ENCODE data around the gene FAM236B.
"Not testable (repeated sequence)": the region's sequence is repeated elsewhere in the genome, so short reads cannot be mapped to it uniquely, and the experiment has no call there.

Gene FAM236B

GRCh38 chrX:72782560-72782959, at the start of gene FAM236B:
Gene FAM236B (minus strand): TSS chrX:72782660. CDS start chrX:72782560, 100 bp downstream.
- H3K27me3 Mint-ChIP-seq (ENCODE audit: low read depth); H3K9me3 Mint-ChIP-seq; H3K27ac Mint-ChIP-seq; H3K4me1 Mint-ChIP-seq; H3K4me3 Mint-ChIP-seq; H3K36me3 Mint-ChIP-seq (ENCODE audit: low read depth): not testable (repeated sequence)

DNA sequence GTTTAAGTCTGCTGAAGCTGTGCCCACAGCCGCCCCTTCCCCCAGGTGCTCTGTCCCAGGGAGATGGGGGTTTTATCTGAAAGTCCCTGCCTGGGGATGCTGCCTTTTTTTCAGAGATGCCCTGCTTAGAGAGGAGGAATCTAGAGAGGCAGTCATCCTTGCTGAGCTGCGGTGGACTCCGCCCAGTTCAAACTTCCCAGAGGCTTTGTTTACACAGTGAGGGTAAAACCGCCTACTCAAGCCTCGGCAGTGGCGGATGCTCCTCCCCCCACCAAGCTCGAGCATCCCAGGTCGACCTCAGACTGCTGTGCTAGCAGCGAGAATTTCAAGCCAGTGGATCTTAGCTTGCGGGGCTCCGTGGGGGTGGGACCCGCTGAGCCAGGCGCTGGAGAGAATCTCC, 48.2 kb upstream of the FAM236B start:
- not testable (repeated sequence) for H3K4me1 Mint-ChIP-seq; H3K27ac Mint-ChIP-seq; H3K4me3 Mint-ChIP-seq; H3K27me3 Mint-ChIP-seq (ENCODE audit: low read depth); H3K36me3 Mint-ChIP-seq (ENCODE audit: low read depth); H3K9me3 Mint-ChIP-seq

DNA sequence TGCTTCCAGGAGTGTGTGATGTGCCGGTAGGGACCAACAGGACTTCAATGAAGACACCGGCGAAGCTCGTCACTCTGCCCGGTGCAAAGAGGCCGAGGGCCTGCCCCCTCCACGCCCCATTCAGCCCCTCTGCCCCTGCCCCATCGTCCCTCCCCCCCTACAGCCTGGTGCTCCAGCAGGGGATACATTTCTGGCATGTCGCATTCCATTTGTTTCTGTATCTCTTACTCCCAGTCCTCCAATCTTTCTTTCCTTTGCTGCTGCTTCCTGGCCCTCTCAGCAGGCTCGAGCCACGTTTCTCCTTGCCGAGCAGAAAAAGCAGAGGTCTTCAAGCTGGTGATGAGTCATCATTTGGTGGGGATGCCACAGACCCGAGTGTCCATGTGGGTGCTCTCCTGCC, 25.6 kb upstream of the FAM236B start, which contains the start of gene FAM236D:
Gene FAM236D, minus strand, starts transcription at position 101 of the 400 bp plus-strand sequence. Its CDS starts 100 bp downstream, at position 1.
- not testable (repeated sequence) for H3K4me3 Mint-ChIP-seq; H3K27me3 Mint-ChIP-seq (ENCODE audit: low read depth); H3K27ac Mint-ChIP-seq; H3K36me3 Mint-ChIP-seq (ENCODE audit: low read depth); H3K9me3 Mint-ChIP-seq; H3K4me1 Mint-ChIP-seq

DNA sequence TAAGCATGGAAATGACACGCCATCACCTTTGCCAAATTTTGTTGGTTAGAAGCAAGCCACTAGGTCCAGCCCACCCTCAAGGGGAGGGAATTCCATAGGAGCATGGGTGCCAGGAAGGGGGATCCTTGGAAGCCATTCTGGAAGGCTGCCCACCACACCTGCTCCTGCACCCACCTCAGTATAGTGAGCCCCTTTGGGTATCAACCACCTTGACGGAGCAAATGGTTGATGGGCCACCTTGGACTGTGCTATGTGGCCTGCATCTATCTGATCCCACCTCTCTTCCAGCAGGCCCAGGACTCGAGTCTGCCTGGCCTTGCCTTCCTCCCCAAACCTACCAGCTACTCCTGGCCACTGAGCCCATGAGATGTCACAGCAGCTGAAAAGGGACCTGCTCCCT, 7.9 kb upstream of the FAM236B start:
- H3K4me3 Mint-ChIP-seq; H3K9me3 Mint-ChIP-seq; H3K36me3 Mint-ChIP-seq (ENCODE audit: low read depth); H3K27ac Mint-ChIP-seq; H3K4me1 Mint-ChIP-seq; H3K27me3 Mint-ChIP-seq (ENCODE audit: low read depth): not testable (repeated sequence)

GRCh38 chrX:72788142-72788541, 5.7 kb upstream of the FAM236B start:
- H3K4me3 Mint-ChIP-seq; H3K36me3 Mint-ChIP-seq (ENCODE audit: low read depth); H3K4me1 Mint-ChIP-seq; H3K9me3 Mint-ChIP-seq; H3K27me3 Mint-ChIP-seq (ENCODE audit: low read depth); H3K27ac Mint-ChIP-seq: not testable (repeated sequence)

- H3K9me3 Mint-ChIP-seq; H3K27me3 Mint-ChIP-seq (ENCODE audit: low read depth); H3K27ac Mint-ChIP-seq; H3K36me3 Mint-ChIP-seq (ENCODE audit: low read depth); H3K4me1 Mint-ChIP-seq; H3K4me3 Mint-ChIP-seq: not testable (repeated sequence)
Observed at GRCh38 chrX:72783964-72784363, 1.5 kb upstream of the FAM236B start.

DNA sequence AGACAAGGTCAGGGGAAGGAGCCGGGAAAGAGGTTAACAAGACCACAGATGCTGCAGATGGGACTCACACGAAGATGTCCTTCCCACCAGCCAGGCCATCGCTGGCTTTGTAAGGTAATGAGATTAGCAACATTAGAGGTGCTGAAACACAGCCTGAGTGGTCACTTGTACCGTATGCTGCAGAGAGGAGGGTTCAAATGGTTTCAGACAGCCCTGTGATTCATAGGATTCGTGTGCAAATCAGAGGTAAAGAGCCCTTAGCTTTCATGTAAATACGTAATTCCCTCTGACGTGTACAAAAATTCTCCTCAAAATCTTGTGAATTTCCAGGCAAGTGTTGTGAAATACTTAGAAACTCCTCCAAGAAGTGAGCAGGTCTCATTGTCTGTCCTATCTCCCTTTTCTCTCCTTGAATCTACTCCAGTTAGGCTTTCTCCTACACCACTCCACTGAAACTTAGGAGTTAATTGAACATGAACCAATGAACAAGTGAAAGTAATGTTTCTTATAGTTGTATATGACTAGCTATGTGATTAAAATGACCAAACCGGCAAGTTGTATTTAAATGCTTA, 991 bp upstream of the FAM236B start:
- H3K4me1 Mint-ChIP-seq; H3K9me3 Mint-ChIP-seq; H3K4me3 Mint-ChIP-seq; H3K27ac Mint-ChIP-seq; H3K27me3 Mint-ChIP-seq (ENCODE audit: low read depth); H3K36me3 Mint-ChIP-seq (ENCODE audit: low read depth): not testable (repeated sequence)

DNA sequence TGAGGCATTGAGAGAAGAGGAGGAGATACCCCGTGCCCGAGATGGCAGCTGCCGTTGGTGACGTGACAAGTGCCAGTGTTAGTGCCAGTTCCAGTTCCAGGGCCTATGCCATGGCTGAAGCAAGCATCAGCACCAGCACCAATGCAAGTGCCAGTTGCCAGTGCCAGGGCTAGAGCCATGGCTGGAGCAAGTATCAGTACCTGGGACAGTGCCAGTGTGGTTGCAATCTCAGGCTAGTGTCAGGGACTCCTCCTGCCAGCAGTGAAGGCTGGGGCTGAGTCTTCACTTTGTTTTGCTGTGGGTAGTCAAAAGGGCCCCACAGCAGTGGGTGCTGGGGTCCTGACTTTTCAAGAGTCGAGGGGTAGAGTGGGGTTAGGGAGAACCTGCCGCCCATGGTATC, 4.3 kb downstream of the FAM236B start:
- not testable (repeated sequence) for H3K4me3 Mint-ChIP-seq; H3K27me3 Mint-ChIP-seq (ENCODE audit: low read depth); H3K36me3 Mint-ChIP-seq (ENCODE audit: low read depth); H3K9me3 Mint-ChIP-seq; H3K4me1 Mint-ChIP-seq; H3K27ac Mint-ChIP-seq

GRCh38 chrX:72777467-72777790, 5.0 kb downstream of the FAM236B start:
- not testable (repeated sequence) for H3K27ac Mint-ChIP-seq; H3K4me1 Mint-ChIP-seq; H3K27me3 Mint-ChIP-seq (ENCODE audit: low read depth); H3K9me3 Mint-ChIP-seq; H3K4me3 Mint-ChIP-seq; H3K36me3 Mint-ChIP-seq (ENCODE audit: low read depth)

DNA sequence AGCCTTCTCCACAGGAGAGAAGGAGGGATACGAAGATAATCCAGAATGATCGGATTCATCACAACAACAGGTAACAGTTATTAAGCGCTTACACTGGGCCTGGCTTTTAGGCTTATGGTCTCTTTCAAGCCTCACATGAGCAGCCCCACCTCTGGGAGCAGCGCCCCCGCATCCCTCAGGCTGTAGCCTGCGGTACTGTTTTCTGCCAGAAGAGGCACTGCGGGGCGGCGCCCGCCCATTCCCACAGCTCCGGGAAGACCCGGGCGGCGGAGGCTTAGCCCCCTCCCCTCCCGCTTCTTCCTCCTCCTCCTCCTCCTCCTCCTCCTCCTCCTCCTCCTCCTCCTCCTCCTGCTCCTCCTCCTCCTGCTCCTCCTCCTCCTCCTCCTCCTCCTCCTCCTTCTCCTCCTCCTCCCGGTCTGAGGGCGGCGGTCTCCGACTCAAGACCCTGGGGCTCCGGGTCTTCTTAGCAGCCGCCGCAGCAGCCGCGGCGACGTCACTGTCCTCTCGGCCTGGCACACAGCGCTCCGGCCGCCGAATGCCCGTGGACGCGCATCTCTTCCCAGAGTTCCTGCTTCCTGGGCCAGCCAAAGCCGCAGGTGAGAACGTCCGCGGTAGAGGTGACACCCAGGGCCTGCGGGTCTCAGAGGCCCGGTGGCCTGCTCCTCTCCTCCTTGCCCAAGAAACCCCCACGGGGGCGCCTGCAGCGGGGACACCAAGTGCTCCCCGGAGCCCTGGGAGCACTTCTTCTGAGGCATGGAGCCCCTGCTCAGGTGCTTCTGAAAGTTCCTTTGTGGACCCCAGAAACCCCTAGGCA, 5.6 kb downstream of the FAM236B start, which contains the start of gene DMRTC1B:
Gene DMRTC1B, plus strand, starts transcription at position 238 of the 814 bp plus-strand sequence. CDS start 68,246 bp downstream, outside the sequence.
- H3K4me1 Mint-ChIP-seq; H3K4me3 Mint-ChIP-seq; H3K27ac Mint-ChIP-seq; H3K36me3 Mint-ChIP-seq (ENCODE audit: low read depth); H3K9me3 Mint-ChIP-seq; H3K27me3 Mint-ChIP-seq (ENCODE audit: low read depth): not testable (repeated sequence)

- not testable (repeated sequence) for H3K27me3 Mint-ChIP-seq (ENCODE audit: low read depth); H3K36me3 Mint-ChIP-seq (ENCODE audit: low read depth); H3K9me3 Mint-ChIP-seq; H3K27ac Mint-ChIP-seq; H3K4me3 Mint-ChIP-seq; H3K4me1 Mint-ChIP-seq
Observed at GRCh38 chrX:72760454-72760853, 22.0 kb downstream of the FAM236B start.

GRCh38 chrX:72748545-72748944, 33.9 kb downstream of the FAM236B start:
- not testable (repeated sequence) for H3K27me3 Mint-ChIP-seq (ENCODE audit: low read depth); H3K4me1 Mint-ChIP-seq; H3K36me3 Mint-ChIP-seq (ENCODE audit: low read depth); H3K27ac Mint-ChIP-seq; H3K4me3 Mint-ChIP-seq; H3K9me3 Mint-ChIP-seq

- H3K36me3 Mint-ChIP-seq (ENCODE audit: low read depth); H3K27me3 Mint-ChIP-seq (ENCODE audit: low read depth); H3K4me3 Mint-ChIP-seq; H3K27ac Mint-ChIP-seq; H3K4me1 Mint-ChIP-seq; H3K9me3 Mint-ChIP-seq: not testable (repeated sequence)
Observed at GRCh38 chrX:72745546-72745945, 36.9 kb downstream of the FAM236B start.

Measured in nephron (organoid).